GM23338 (cell line): Measurements from ENCODE around the gene CANX. TPM values are rescaled to one million over a fixed set of nuclear protein-coding genes. Genes with fewer than 3 reads are reported as not detected.

Experiments
- CREB1 ChIP-seq: fragments of 250-450 bp; sonication (Bioruptor Pico); IDR thresholded peaks from 2 replicates; pipeline ENCODE4 v1.5.0; 2020; ENCODE audit warnings: low read depth, mild to moderate bottlenecking, moderate library complexity
- CTCF ChIP-seq, 2 experiments: fragments of 200-600 bp in 1 of 2; sonication (generic) in 1 of 2; conservative IDR thresholded peaks; 2 replicates each; pipeline versions ENCODE4 v1.5.1 to v1.6.1; 2016 to 2017; ENCODE audit warnings: antibody characterized with exemption in 2 of 2, low read depth in 2 of 2, mild to moderate bottlenecking in 2 of 2, moderate library complexity in 1 of 2
- NANOG ChIP-seq: IDR thresholded peaks from 2 replicates; pipeline ENCODE4 v1.6.1; 2016; ENCODE audit warnings: antibody characterized with exemption, borderline replicate concordance
- REST ChIP-seq: IDR thresholded peaks from one replicate; pipeline ENCODE4 v1.6.1; 2018; ENCODE audit warnings: antibody characterized with exemption; ENCODE audit not compliant: unreplicated experiment
- STAT1 ChIP-seq: IDR thresholded peaks from one replicate; pipeline ENCODE4 v1.6.1; 2016; ENCODE audit warnings: antibody characterized with exemption; ENCODE audit not compliant: unreplicated experiment
- ZNF331 ChIP-seq: fragments of 250-450 bp; sonication (Bioruptor Pico); IDR thresholded peaks from 2 replicates; pipeline ENCODE4 v1.5.0; 2020; ENCODE audit warnings: low read depth, mild to moderate bottlenecking, moderate library complexity
- polyA plus RNA-seq: library from polyadenylated mRNA; unstranded; fragments of >200 nt; fragmentation: Nextera tagmentation; extraction: Ambion mirVana; gene quantifications from 2 replicates; pipeline ENCODE4 v1.2.1, GENCODE V29; 2016
- total RNA-seq: library from RNA; depleted of rRNA; stranded (reverse); fragments of >200 nt; shearing (Covaris generic); gene quantifications from 2 replicates; pipeline ENCODE4 v1.2.3, GENCODE V29; 2014; rRNA removed

Gene CANX
- total and polyA plus RNA-seq, 2 experiments from 2014 or later, result 177 to 530 TPM

GRCh38 chr5:179780362-179780761 lies 81.6 kb downstream of the CANX start (continued):
- no peak for TF ChIP-seq CTCF (conservative IDR thresholded peaks at IDR 0.05; ENCODE audit: low read depth in 2 of 2)
- TF ChIP-seq NANOG, result no peak
- no peak for TF ChIP-seq CREB1
- TF ChIP-seq STAT1, result no peak
- TF ChIP-seq ZNF331 (CRISPR knock-in tag), result no peak
- no peak for TF ChIP-seq REST

Other genes starting within 250 kb of the CANX start
- 25.0 and 31.6 TPM in 2 replicates for gene RUFY1, start 148.4 kb upstream of the CANX start, total RNA-seq
- 22.7 and 25.3 TPM in 2 replicates for gene RUFY1, start 148.4 kb upstream of the CANX start, polyA plus RNA-seq
- gene HNRNPH1, start 75.3 kb upstream of the CANX start, total RNA-seq, result 572 and 715 TPM in 2 replicates
- gene HNRNPH1, start 75.3 kb upstream of the CANX start, polyA plus RNA-seq, result 330 and 410 TPM in 2 replicates
- gene CBY3, start 17.9 kb upstream of the CANX start, total RNA-seq, result 0.52 and 2.3 TPM in 2 replicates
- gene CBY3, start 17.9 kb upstream of the CANX start, polyA plus RNA-seq, result 0.37 and 0.38 TPM in 2 replicates
- gene MAML1, start 33.9 kb downstream of the CANX start, total RNA-seq, result 43.8 and 43.9 TPM in 2 replicates
- gene MAML1, start 33.9 kb downstream of the CANX start, polyA plus RNA-seq, result 9.6 and 9.8 TPM in 2 replicates
- 1.2 and 10.1 TPM in 2 replicates for gene LTC4S, start 95.0 kb downstream of the CANX start, total RNA-seq
- gene LTC4S, start 95.0 kb downstream of the CANX start, polyA plus RNA-seq, result 4.0 and 5.8 TPM in 2 replicates
- 101 and 102 TPM in 2 replicates for gene MGAT4B, start 107.9 kb downstream of the CANX start, total RNA-seq
- gene MGAT4B, start 107.9 kb downstream of the CANX start, polyA plus RNA-seq, result 32.3 and 37.7 TPM in 2 replicates
- 83.6 and 92.6 TPM in 2 replicates for gene SQSTM1, start 121.9 kb downstream of the CANX start, total RNA-seq
- 52.5 and 58.0 TPM in 2 replicates for gene SQSTM1, start 121.9 kb downstream of the CANX start, polyA plus RNA-seq
- gene MRNIP, start 159.8 kb downstream of the CANX start, total RNA-seq, result 29.4 and 34.4 TPM in 2 replicates
- gene MRNIP, start 159.8 kb downstream of the CANX start, polyA plus RNA-seq, result 18.0 and 18.2 TPM in 2 replicates
- gene TBC1D9B, start 208.9 kb downstream of the CANX start, total RNA-seq, result 34.5 and 38.0 TPM in 2 replicates
- gene TBC1D9B, start 208.9 kb downstream of the CANX start, polyA plus RNA-seq, result 17.1 and 19.0 TPM in 2 replicates